Breast epithelium (tissue), 4 donors: ENCODE data around the gene THRSP. TPM values are rescaled to one million over a fixed set of nuclear protein-coding genes. Genes with fewer than 3 reads are reported as not detected.
A peak's percentile ranks its signal among the peaks of the same experiment; 100 is the strongest.
"Not testable (repeated sequence)": the region's sequence is repeated elsewhere in the genome, so short reads cannot be mapped to it uniquely, and the experiment has no call there.

ENCODE experiments used
- DNase-seq, 2 donors: peaks; one replicate each; pipeline ENCODE4 v3.0.0-alpha.2; 2019; ENCODE audit warnings: low spot score in 2 of 2
- H3K27ac ChIP-seq, 2 donors: fragments of 200-600 bp; sonication (generic) in 1 of 2; one replicate each; pipeline ENCODE4 v1.5.1; 2016 to 2019; ENCODE audit warnings: mild to moderate bottlenecking in 1 of 2
- H3K27me3 ChIP-seq, 2 donors: fragments of 200-600 bp; sonication (generic) in 1 of 2; one replicate each; pipeline versions ENCODE4 v1.5.1 to v1.6.0; 2017 to 2019; ENCODE audit warnings: control low read depth in 1 of 2, mild to moderate bottlenecking in 1 of 2
- H3K36me3 ChIP-seq: fragments of 200-600 bp; one replicate; pipeline ENCODE4 v1.5.1; 2019
- H3K4me1 ChIP-seq, 2 donors: fragments of 200-600 bp; sonication (generic); one replicate each; pipeline ENCODE4 v1.5.1; 2016 to 2019; ENCODE audit warnings: control low read depth in 1 of 2
- H3K4me3 ChIP-seq, 3 donors: fragments of 200-600 bp; sonication (generic); 1 replicate in 2 of 3; 2 replicates in 1 of 3; pipeline ENCODE4 v1.5.1; 2016 to 2019; ENCODE audit warnings: mild to moderate bottlenecking in 3 of 3, moderate library complexity in 2 of 3
- H3K9me3 ChIP-seq, 2 donors: fragments of 200-600 bp; sonication (generic) in 1 of 2; one replicate each; pipeline ENCODE4 v1.5.1; 2016 to 2019; ENCODE audit warnings: control low read depth in 1 of 2
- POLR2A ChIP-seq: fragments of 450-650 bp; IDR thresholded peaks from one replicate; pipeline ENCODE4 v1.6.1; 2016; ENCODE audit warnings: antibody characterized with exemption, mild to moderate bottlenecking, moderate library complexity
- POLR2AphosphoS5 ChIP-seq, 3 donors: sonication (generic); formaldehyde crosslinking; IDR thresholded peaks; one replicate each; pipeline ENCODE4 v1.6.1; 2017; ENCODE audit warnings: antibody characterized with exemption in 3 of 3
- intact Hi-C: fragments of 100-400 bp; cut with DNase I; formaldehyde crosslinking; loops from one replicate; pipeline ENCODE4 v1.15.1; 2023; ENCODE audit warnings: low total_unique reads
- total RNA-seq, 3 donors: library from RNA; depleted of rRNA; stranded (reverse); fragments of >200 nt; gene quantifications; one replicate each; pipeline ENCODE4 v1.1.0, GENCODE V29; 2016
- TF ChIP-seq, protein P1 (sequence below), 3 donors: fragments of 450-650 bp; IDR thresholded peaks; one replicate each; pipeline ENCODE4 v1.5.1; 2016 to 2017; ENCODE audit warnings: antibody characterized with exemption in 3 of 3, mild to moderate bottlenecking in 3 of 3, moderate library complexity in 3 of 3

THRSP gene
- total RNA-seq, 3 donors from 2014 or later: 1.6 to 74.9 (median 5.7) TPM

DNA sequence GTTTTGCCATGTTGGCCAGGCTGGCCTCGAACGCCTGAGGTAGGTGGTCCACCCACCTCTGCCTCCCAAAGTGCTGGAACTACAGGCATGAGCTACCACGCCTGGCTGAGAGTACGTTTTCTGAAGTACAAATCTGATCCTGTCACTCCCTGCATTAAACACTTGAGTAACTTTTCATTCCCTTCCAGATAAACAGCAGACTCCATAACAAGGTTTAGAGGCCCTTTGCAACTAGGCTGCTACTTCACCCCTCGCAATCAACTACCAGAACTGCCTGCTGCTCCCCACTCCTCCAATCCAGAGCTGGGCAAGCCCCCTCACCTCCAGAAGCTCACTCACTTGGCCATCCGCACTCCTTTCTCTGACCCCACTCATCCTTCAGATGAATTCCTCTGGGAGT lies 42.0 kb upstream of the THRSP start:
- H3K4me1 ChIP-seq: no peaks in the 10 kb centered on the region
- intact Hi-C loops: no loop called here
- no peaks in the 10 kb centered on the region for H3K27me3 ChIP-seq
- TF ChIP-seq POLR2A (no peak), POLR2AphosphoS5 (IDR thresholded peaks at IDR 0.05) (no peak)
- TF ChIP-seq, protein P1, sequence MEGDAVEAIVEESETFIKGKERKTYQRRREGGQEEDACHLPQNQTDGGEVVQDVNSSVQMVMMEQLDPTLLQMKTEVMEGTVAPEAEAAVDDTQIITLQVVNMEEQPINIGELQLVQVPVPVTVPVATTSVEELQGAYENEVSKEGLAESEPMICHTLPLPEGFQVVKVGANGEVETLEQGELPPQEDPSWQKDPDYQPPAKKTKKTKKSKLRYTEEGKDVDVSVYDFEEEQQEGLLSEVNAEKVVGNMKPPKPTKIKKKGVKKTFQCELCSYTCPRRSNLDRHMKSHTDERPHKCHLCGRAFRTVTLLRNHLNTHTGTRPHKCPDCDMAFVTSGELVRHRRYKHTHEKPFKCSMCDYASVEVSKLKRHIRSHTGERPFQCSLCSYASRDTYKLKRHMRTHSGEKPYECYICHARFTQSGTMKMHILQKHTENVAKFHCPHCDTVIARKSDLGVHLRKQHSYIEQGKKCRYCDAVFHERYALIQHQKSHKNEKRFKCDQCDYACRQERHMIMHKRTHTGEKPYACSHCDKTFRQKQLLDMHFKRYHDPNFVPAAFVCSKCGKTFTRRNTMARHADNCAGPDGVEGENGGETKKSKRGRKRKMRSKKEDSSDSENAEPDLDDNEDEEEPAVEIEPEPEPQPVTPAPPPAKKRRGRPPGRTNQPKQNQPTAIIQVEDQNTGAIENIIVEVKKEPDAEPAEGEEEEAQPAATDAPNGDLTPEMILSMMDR (IDR thresholded peaks at IDR 0.05): no peak
- no peaks in the 10 kb centered on the region for H3K9me3 ChIP-seq
- no peaks in the 10 kb centered on the region for H3K36me3 ChIP-seq
- H3K4me3 ChIP-seq: peak overlapping the region in 2 of 3 donors; percentile 62 to 84
- peak overlapping the region; percentile 89 to 94 for H3K27ac ChIP-seq
- no peak for DNase-seq

DNA sequence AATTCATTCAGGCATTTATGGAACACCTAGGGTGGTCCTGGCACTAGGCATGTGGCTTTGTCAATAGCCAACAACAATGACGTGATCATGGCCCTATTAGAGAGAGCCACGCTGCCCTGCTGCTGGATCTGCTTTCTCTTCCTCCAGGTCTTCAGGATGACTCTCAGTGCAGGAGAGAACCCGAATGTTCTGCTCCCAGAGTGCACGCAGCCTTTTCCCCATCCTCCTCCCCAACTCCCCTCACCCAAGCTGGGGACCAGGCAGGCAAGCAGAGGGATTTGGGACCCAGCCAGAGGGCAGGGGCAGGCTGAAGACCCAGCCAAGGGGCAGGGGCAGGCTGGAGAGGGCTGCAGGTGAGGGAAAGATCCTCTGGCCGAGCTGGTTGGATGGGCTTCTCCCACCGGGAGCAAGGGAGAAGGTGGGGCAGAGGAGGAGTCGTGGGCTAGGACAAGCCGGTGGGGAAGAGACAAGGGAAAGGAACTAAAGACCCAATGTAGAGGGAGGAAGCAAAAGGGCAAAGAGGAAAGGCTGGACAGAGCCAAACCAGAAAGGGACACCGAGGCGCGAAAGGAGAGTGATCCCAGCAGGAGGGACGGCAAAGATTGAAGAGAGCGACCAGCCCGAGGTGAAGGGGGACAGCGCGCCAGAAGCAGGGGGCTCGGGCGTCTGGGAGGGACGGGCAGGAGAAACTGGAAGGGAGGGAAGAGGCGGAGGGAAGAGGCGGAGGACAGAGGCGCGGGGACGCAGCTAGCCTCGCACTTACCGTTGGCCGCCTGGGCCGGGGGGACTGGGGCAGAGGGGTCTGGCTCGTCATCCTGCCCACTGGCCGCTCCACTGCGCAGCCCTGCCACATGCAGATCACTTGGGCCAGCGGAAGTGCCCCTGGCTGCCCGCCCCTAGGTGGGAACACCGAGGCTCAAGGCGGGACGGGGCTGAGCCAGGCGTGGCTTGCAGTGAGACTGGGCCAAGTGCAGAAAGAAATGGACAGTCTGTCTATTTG lies 41.0 kb upstream of the THRSP start, which contains the start of gene KCTD14:
KCTD14 (minus strand) TSS at position 880 of the 1,000 bp plus-strand sequence; CDS start at position 853, 27 bp downstream.
- intact Hi-C loops: no loop called here
- DNase-seq: peak; percentile 59 to 70

DNA sequence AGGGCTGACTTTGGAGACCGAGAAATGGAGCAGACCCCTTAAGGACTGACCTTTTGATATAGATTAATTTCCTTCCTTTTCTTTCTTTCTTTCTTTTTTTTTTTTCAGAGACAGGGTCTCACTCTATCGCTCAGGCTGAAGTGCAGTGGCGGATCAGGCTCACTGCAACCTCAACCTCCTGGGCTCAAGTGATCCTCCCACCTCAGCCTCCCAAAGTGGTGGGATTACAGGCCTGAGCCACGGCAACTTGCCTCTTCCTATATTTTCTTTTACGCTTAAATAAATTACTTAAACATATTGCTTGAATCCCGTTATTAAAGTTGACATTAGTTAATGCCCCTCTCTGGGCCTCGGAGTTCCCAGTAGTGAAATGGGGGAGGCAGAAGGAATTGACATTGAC lies 40.2 kb upstream of the THRSP start:
- peak overlapping the region; percentile 89 to 94 for H3K27ac ChIP-seq
- no peak for TF ChIP-seq POLR2AphosphoS5 (IDR thresholded peaks at IDR 0.05)
- no peaks in the 10 kb centered on the region for H3K36me3 ChIP-seq
- intact Hi-C loops: no loop called here
- no peak for DNase-seq
- no peaks in the 10 kb centered on the region for H3K9me3 ChIP-seq
- H3K4me3 ChIP-seq: peak overlapping the region; percentile 47 to 84 (median 62)
- no peaks in the 10 kb centered on the region for H3K4me1 ChIP-seq
- no peaks in the 10 kb centered on the region for H3K27me3 ChIP-seq

More for the DNA sequence above, 41.0 kb upstream of the THRSP start, which contains the start of gene KCTD14:
- no peaks in the 10 kb centered on the region for H3K4me1 ChIP-seq
- H3K27me3 ChIP-seq: no peaks in the 10 kb centered on the region
- no peaks in the 10 kb centered on the region for H3K9me3 ChIP-seq
- no peaks in the 10 kb centered on the region for H3K36me3 ChIP-seq
- peak within 1 kb of the TSS; percentile 47 to 84 (median 62) for H3K4me3 ChIP-seq
- TF ChIP-seq POLR2A (no peak), POLR2AphosphoS5 (IDR thresholded peaks at IDR 0.05) (peak in 1 of 3 donors; percentile 79)
- TF ChIP-seq, protein P1 (IDR thresholded peaks at IDR 0.05): no peak
- peak within 1 kb of the TSS; percentile 89 to 94 for H3K27ac ChIP-seq

DNA sequence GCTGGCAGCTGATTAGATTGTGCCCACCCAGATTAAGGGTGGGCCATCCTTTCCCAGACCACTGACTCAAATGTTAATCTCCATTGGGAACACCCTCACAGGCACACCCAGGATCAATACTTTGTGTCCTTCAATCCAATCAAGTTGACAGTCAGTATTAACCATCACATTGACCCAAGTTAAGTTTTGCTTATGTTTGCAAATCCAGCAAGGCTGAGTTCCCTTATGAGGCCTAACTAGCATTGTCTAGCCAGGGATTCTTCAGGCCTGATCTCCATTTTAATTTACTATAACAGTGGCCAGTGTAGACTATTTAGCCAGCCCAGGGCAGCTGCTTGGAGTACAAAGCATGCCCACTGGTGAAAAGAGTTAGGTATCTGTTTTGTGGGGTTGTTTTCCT lies 38.3 kb upstream of the THRSP start:
- intact Hi-C loops: no loop called here
- no peak for DNase-seq
- TF ChIP-seq POLR2AphosphoS5 (IDR thresholded peaks at IDR 0.05) (no peak), POLR2A (no peak)
- TF ChIP-seq, protein P1 (IDR thresholded peaks at IDR 0.05): no peak
- no peaks in the 10 kb centered on the region for H3K27me3 ChIP-seq
- H3K4me1 ChIP-seq: no peaks in the 10 kb centered on the region
- H3K36me3 ChIP-seq: no peaks in the 10 kb centered on the region
- no peak overlapping the region for H3K4me3 ChIP-seq
- H3K27ac ChIP-seq: no peak overlapping the region
- H3K9me3 ChIP-seq: no peaks in the 10 kb centered on the region

DNA sequence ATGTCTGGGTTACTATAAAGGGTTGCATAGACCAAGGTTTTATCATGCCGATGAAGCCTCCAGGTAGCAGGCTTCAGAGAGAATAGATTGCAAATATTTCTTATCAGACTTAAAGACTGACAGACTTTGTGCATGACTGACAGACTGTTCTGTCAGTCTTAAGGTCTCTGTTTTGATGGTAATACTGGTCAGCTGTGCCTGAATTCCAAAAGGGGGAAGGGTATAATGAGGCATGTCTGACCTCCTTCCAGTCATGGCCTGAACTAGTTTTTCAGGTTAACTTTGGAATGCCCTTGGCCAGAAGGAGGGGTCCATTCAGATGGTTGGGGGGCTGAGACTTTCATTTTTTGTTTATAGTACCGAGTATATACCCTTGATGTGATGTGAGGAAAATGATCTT lies 35.9 kb upstream of the THRSP start:
- intact Hi-C loops: no loop called here
- DNase-seq: no peak

DNA sequence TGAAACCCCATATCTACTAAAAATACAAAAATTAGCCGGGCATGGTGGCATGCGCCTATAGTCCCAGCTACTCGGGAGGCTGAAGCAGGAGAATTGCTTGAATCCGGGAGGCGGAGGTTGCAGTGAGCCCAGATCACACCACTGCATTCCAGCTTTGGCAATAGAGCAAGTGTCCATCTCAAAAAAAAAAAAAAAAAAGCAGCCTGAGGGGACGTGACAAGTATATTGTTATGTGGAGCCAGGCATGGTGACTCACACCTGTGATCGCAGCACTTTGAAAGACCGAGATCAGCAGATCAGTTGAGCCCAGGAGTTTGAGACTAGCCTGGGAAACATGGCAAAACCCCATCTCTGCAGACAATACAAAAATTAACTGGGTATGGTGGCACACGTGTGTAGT lies 35.2 kb upstream of the THRSP start:
- H3K4me1 ChIP-seq, H3K36me3 ChIP-seq, H3K4me3 ChIP-seq, intact Hi-C loops, H3K9me3 ChIP-seq, H3K27me3 ChIP-seq: not testable (repeated sequence)
- peak overlapping the region in 1 of 2 donors; percentile 41 for H3K27ac ChIP-seq
- peak in 1 of 2 donors; percentile 48 for DNase-seq

More for the DNA sequence above, 35.9 kb upstream of the THRSP start:
- no peak overlapping the region for H3K27ac ChIP-seq
- H3K27me3 ChIP-seq: no peaks in the 10 kb centered on the region
- TF ChIP-seq, protein P1 (IDR thresholded peaks at IDR 0.05): no peak
- TF ChIP-seq POLR2AphosphoS5 (IDR thresholded peaks at IDR 0.05): no peak
- no peak for TF ChIP-seq POLR2A
- H3K9me3 ChIP-seq: no peaks in the 10 kb centered on the region
- H3K4me3 ChIP-seq: no peak overlapping the region
- H3K36me3 ChIP-seq: no peaks in the 10 kb centered on the region
- H3K4me1 ChIP-seq: peaks cover 0 to 7% of the 10 kb centered on the region in 2 donors
